ENCODE results near the gene VSIG4.

VSIG4 gene

DNA sequence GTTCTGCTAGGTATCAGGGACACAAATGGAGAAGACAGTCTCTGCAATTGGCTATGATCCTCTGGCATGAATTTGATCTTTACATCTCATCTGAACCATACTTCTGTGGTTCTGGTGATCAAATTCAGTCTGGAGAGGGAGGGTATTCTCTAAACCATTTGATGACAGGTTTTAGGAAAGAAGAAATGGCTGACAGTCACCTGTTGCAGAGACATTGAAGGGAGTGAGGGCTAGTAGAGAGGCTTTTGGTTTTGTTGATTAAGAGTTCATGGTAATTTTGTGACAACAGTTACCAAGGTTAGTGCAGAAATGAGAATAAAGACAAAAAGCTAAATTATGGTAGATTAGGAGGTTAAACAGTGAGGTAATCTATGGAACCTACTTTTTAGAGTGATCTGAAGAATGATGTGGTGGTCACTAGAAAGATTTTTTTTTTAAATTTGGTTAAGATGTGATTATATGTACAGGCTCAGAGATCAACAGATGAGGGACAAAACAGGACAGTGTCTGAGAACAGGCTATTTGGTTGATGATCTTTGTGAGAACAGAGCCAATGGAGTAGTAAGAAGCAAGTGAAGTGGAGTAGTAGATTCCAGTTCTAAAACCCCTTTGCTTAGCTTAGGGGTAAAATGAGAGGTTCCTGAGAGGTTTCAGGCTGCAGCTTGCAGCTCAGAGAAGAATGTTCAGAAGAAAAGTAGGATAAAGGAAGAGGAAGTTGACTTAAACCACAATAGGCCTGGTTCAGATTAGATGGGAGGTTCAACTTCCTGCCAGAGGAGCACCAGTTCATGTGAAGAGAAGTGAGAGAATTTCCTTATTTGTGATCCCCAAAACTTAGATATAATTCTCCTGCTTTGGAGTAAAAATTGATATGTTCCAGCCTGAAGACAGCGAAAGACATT is 34.7 kb downstream of the VSIG4 start:
- no peaks in the 10 kb centered on the region for H3K36me3 ChIP-seq (ENCODE audit: control insufficient read depth, insufficient read depth, low read length)
- no peak overlapping the region for H4K5ac ChIP-seq (ENCODE audit: low read length)
- no peak overlapping the region for H3K9ac ChIP-seq (ENCODE audit: low read length)
- no peaks in the 10 kb centered on the region for H3K79me2 ChIP-seq (ENCODE audit: control insufficient read depth, insufficient read depth, low read length)
- H3K27me3 ChIP-seq (ENCODE audit: insufficient read depth, low read length, poor library complexity), result no peaks in the 10 kb centered on the region
- H3K4me3 ChIP-seq (ENCODE audit: low read length), result no peak overlapping the region
- no peak overlapping the region for H2BK5ac ChIP-seq (ENCODE audit: low read length)
- H3K4me2 ChIP-seq (ENCODE audit: low read length), result no peak overlapping the region
- H3K27ac ChIP-seq (ENCODE audit: low read depth, low read length), result no peak overlapping the region
- no CpG with 5 or more reads among the region's 1 CpG for WGBS (ENCODE audit: extremely low coverage, insufficient coverage, low lambda C conversion rate)
- H3K79me1 ChIP-seq (ENCODE audit: low read length), result no peaks in the 10 kb centered on the region
- no peak overlapping the region for H3K56ac ChIP-seq (ENCODE audit: low read length)
- no peak for DNase-seq
- H2BK15ac ChIP-seq (replicated peaks; ENCODE audit: low read depth), result no peak overlapping the region
- no peak overlapping the region for H4K8ac ChIP-seq (ENCODE audit: low read depth, low read length)
- H2AK5ac ChIP-seq (ENCODE audit: low read length), result no peak overlapping the region
- no peak overlapping the region for H3K18ac ChIP-seq (ENCODE audit: low read length)
- H3K23ac ChIP-seq (ENCODE audit: low read length), result no peak overlapping the region
- H3K4ac ChIP-seq (ENCODE audit: low read depth, low read length), result no peak overlapping the region
- no peak overlapping the region for H2BK120ac ChIP-seq (ENCODE audit: low read depth, low read length)
- no peaks in the 10 kb centered on the region for H3K4me1 ChIP-seq (ENCODE audit: control insufficient read depth, low read depth, low read length)

- no peaks in the 10 kb centered on the region for H3K79me1 ChIP-seq (ENCODE audit: low read length)
- no peak overlapping the region for H2AK5ac ChIP-seq (ENCODE audit: low read length)
- H3K56ac ChIP-seq (ENCODE audit: low read length), result no peak overlapping the region
- WGBS (ENCODE audit: extremely low coverage, insufficient coverage, low lambda C conversion rate), result no CpG with 5 or more reads among the region's 11 CpGs
- H2BK5ac ChIP-seq (ENCODE audit: low read length), result no peak overlapping the region
- H3K27ac ChIP-seq (ENCODE audit: low read depth, low read length), result no peak overlapping the region
- no peak overlapping the region for H3K4me3 ChIP-seq (ENCODE audit: low read length)
- no peaks in the 10 kb centered on the region for H3K4me1 ChIP-seq (ENCODE audit: control insufficient read depth, low read depth, low read length)
- H2BK120ac ChIP-seq (ENCODE audit: low read depth, low read length), result no peak overlapping the region
- no peaks in the 10 kb centered on the region for H3K27me3 ChIP-seq (ENCODE audit: insufficient read depth, low read length, poor library complexity)
- no peak overlapping the region for H3K9ac ChIP-seq (ENCODE audit: low read length)
- no peak overlapping the region for H4K8ac ChIP-seq (ENCODE audit: low read depth, low read length)
- H3K4me2 ChIP-seq (ENCODE audit: low read length), result no peak overlapping the region
- no peak overlapping the region for H3K18ac ChIP-seq (ENCODE audit: low read length)
- H3K4ac ChIP-seq (ENCODE audit: low read depth, low read length), result no peak overlapping the region
- H4K5ac ChIP-seq (ENCODE audit: low read length), result no peak overlapping the region
- H3K36me3 ChIP-seq (ENCODE audit: control insufficient read depth, insufficient read depth, low read length), result no peaks in the 10 kb centered on the region
- no peaks in the 10 kb centered on the region for H3K79me2 ChIP-seq (ENCODE audit: control insufficient read depth, insufficient read depth, low read length)
- H3K23ac ChIP-seq (ENCODE audit: low read length), result no peak overlapping the region
- no peak overlapping the region for H2BK15ac ChIP-seq (replicated peaks; ENCODE audit: low read depth)
- DNase-seq, result no peak
These were observed 36.8 kb downstream of the VSIG4 start for GRCh38 chrX:66002824-66003680.

DNA sequence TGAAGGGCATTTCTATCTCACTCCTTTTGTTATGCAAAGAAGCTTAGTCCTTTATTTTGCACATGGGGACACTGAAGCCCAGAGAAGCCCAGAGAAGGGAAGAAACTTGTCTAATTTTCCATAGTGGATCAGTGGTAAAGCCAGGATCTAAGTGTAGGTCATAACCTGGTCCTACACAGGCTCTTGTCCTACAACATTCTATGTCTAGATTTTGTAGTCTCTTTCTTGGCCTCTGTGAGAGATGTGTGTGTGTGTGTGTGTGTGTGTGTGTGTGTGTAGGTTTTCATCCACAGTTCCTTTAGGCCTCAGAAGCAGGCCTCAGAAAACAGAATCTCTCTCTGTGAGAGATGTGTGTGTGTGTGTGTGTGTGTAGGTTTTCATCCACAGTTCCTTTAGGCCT is 38.3 kb downstream of the VSIG4 start:
- H3K18ac ChIP-seq (ENCODE audit: low read length), result no peak overlapping the region
- H3K27ac ChIP-seq (ENCODE audit: low read depth, low read length), result no peak overlapping the region
- H3K9ac ChIP-seq (ENCODE audit: low read length), result no peak overlapping the region
- H3K79me1 ChIP-seq (ENCODE audit: low read length), result no peaks in the 10 kb centered on the region
- H3K56ac ChIP-seq (ENCODE audit: low read length), result no peak overlapping the region
- no peak for DNase-seq
- H3K4me3 ChIP-seq (ENCODE audit: low read length), result no peak overlapping the region
- no peak overlapping the region for H2BK5ac ChIP-seq (ENCODE audit: low read length)
- H3K4ac ChIP-seq (ENCODE audit: low read depth, low read length), result no peak overlapping the region
- H3K4me2 ChIP-seq (ENCODE audit: low read length), result no peak overlapping the region
- H3K23ac ChIP-seq (ENCODE audit: low read length), result no peak overlapping the region
- H2BK15ac ChIP-seq (replicated peaks; ENCODE audit: low read depth), result no peak overlapping the region
- no peak overlapping the region for H2AK5ac ChIP-seq (ENCODE audit: low read length)
- no peaks in the 10 kb centered on the region for H3K79me2 ChIP-seq (ENCODE audit: control insufficient read depth, insufficient read depth, low read length)
- no peaks in the 10 kb centered on the region for H3K36me3 ChIP-seq (ENCODE audit: control insufficient read depth, insufficient read depth, low read length)
- H3K4me1 ChIP-seq (ENCODE audit: control insufficient read depth, low read depth, low read length), result no peaks in the 10 kb centered on the region
- no peak overlapping the region for H4K5ac ChIP-seq (ENCODE audit: low read length)
- H4K8ac ChIP-seq (ENCODE audit: low read depth, low read length), result no peak overlapping the region
- H3K27me3 ChIP-seq (ENCODE audit: insufficient read depth, low read length, poor library complexity), result no peaks in the 10 kb centered on the region
- no peak overlapping the region for H2BK120ac ChIP-seq (ENCODE audit: low read depth, low read length)

GRCh38 chrX:66000628-66001272 is 39.1 kb downstream of the VSIG4 start:
- Histone ChIP-seq H3K4me1 (ENCODE audit: control insufficient read depth, low read depth, low read length) (no peaks in the 10 kb centered on the region), H3K27me3 (ENCODE audit: insufficient read depth, low read length, poor library complexity) (no peaks in the 10 kb centered on the region), H3K4ac (ENCODE audit: low read depth, low read length) (no peak overlapping the region), H3K27ac (ENCODE audit: low read depth, low read length) (no peak overlapping the region), H3K79me2 (ENCODE audit: control insufficient read depth, insufficient read depth, low read length) (no peaks in the 10 kb centered on the region), H3K23ac (ENCODE audit: low read length) (no peak overlapping the region), H2AK5ac (ENCODE audit: low read length) (no peak overlapping the region), H3K56ac (ENCODE audit: low read length) (no peak overlapping the region), H2BK5ac (ENCODE audit: low read length) (no peak overlapping the region), H4K5ac (ENCODE audit: low read length) (no peak overlapping the region), H2BK120ac (ENCODE audit: low read depth, low read length) (no peak overlapping the region), H3K9ac (ENCODE audit: low read length) (no peak overlapping the region), H3K79me1 (ENCODE audit: low read length) (no peaks in the 10 kb centered on the region), H2BK15ac (replicated peaks; ENCODE audit: low read depth) (no peak overlapping the region), H3K4me2 (ENCODE audit: low read length) (no peak overlapping the region), H3K18ac (ENCODE audit: low read length) (no peak overlapping the region), H3K4me3 (ENCODE audit: low read length) (no peak overlapping the region), H3K36me3 (ENCODE audit: control insufficient read depth, insufficient read depth, low read length) (no peaks in the 10 kb centered on the region), H4K8ac (ENCODE audit: low read depth, low read length) (no peak overlapping the region)
- no peak for DNase-seq
- no CpG with 5 or more reads among the region's 3 CpGs for WGBS (ENCODE audit: extremely low coverage, insufficient coverage, low lambda C conversion rate)

DNA sequence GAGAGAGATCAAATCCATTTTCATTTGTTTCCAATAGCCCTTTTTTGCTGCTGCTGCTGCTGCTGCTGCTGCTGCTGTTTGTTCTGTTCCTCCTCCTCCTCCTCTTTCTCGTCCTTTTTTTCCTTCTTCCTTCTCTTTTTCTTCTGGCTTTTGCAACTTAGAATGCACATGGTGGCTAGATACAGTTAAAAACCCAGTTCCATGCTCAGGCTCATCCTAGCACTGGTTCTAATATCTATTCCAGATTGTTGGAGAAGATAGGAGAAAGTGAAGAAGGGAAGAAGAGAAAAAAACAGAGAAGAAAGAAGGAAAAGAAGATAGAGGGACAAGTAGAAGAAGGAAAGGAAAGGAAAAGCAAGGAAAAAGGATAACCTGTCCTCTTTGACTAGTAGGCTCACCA is 39.7 kb downstream of the VSIG4 start:
- Histone ChIP-seq H3K27ac (ENCODE audit: low read depth, low read length) (no peak overlapping the region), H3K18ac (ENCODE audit: low read length) (no peak overlapping the region), H3K4me3 (ENCODE audit: low read length) (no peak overlapping the region), H2AK5ac (ENCODE audit: low read length) (no peak overlapping the region), H4K8ac (ENCODE audit: low read depth, low read length) (no peak overlapping the region), H2BK5ac (ENCODE audit: low read length) (no peak overlapping the region), H4K5ac (ENCODE audit: low read length) (no peak overlapping the region), H3K4ac (ENCODE audit: low read depth, low read length) (no peak overlapping the region), H2BK15ac (replicated peaks; ENCODE audit: low read depth) (no peak overlapping the region), H3K4me1 (ENCODE audit: control insufficient read depth, low read depth, low read length) (no peaks in the 10 kb centered on the region), H3K4me2 (ENCODE audit: low read length) (no peak overlapping the region), H3K27me3 (ENCODE audit: insufficient read depth, low read length, poor library complexity) (no peaks in the 10 kb centered on the region), H3K9ac (ENCODE audit: low read length) (no peak overlapping the region), H3K23ac (ENCODE audit: low read length) (no peak overlapping the region), H3K36me3 (ENCODE audit: control insufficient read depth, insufficient read depth, low read length) (no peaks in the 10 kb centered on the region), H3K56ac (ENCODE audit: low read length) (no peak overlapping the region), H2BK120ac (ENCODE audit: low read depth, low read length) (no peak overlapping the region), H3K79me1 (ENCODE audit: low read length) (no peaks in the 10 kb centered on the region), H3K79me2 (ENCODE audit: control insufficient read depth, insufficient read depth, low read length) (no peaks in the 10 kb centered on the region)
- no CpG with 5 or more reads among the region's 1 CpG for WGBS (ENCODE audit: extremely low coverage, insufficient coverage, low lambda C conversion rate)
- DNase-seq, result no peak
